Mesendoderm (in vitro differentiated cells): ENCODE measurements around the gene LRRC3.
"Not testable (repeated sequence)": the region's sequence is repeated elsewhere in the genome, so short reads cannot be mapped to it uniquely, and the experiment has no call there.

Experiments used
- DNase-seq: peaks from one replicate; pipeline ENCODE4 v3.0.0; 2013
- H2AK5ac ChIP-seq: 2 replicates; pipeline ENCODE4 v1.6.1; 2013; ENCODE audit warnings: low read length, inconsistent platforms
- H2BK120ac ChIP-seq: 2 replicates; pipeline ENCODE4 v1.6.1; 2013; ENCODE audit warnings: low read depth, mild to moderate bottlenecking, low read length, moderate library complexity, mixed read lengths
- H2BK15ac ChIP-seq: replicated peaks from 2 replicates; pipeline ENCODE4 v1.6.1; 2013; ENCODE audit warnings: low read depth, mild to moderate bottlenecking, moderate library complexity
- H2BK5ac ChIP-seq: 2 replicates; pipeline ENCODE4 v1.6.1; 2013; ENCODE audit warnings: low read length, inconsistent platforms
- H3K18ac ChIP-seq: 2 replicates; pipeline ENCODE4 v1.6.1; 2013; ENCODE audit warnings: mild to moderate bottlenecking, low read length, mixed read lengths
- H3K23ac ChIP-seq: one replicate; pipeline ENCODE4 v1.6.1; 2013; ENCODE audit warnings: low read length
- H3K27ac ChIP-seq: 2 replicates; pipeline ENCODE4 v1.5.1; 2013; ENCODE audit warnings: low read depth, mild to moderate bottlenecking, inconsistent platforms, low read length, moderate library complexity
- H3K27me3 ChIP-seq: 2 replicates; pipeline ENCODE4 v1.6.1; 2013; ENCODE audit warnings: low read length, control low read depth, mild to moderate bottlenecking, inconsistent platforms; ENCODE audit not compliant: insufficient read depth, poor library complexity
- H3K36me3 ChIP-seq: 2 replicates; pipeline ENCODE4 v1.6.1; 2013; ENCODE audit warnings: low read length, inconsistent platforms; ENCODE audit not compliant: control insufficient read depth, insufficient read depth
- H3K4ac ChIP-seq: one replicate; pipeline ENCODE4 v1.6.1; 2013; ENCODE audit warnings: low read depth, mild to moderate bottlenecking, low read length, moderate library complexity
- H3K4me1 ChIP-seq: 2 replicates; pipeline ENCODE4 v1.6.1; 2013; ENCODE audit warnings: low read depth, low read length, inconsistent platforms; ENCODE audit not compliant: control insufficient read depth
- H3K4me2 ChIP-seq: 2 replicates; pipeline ENCODE4 v1.6.1; 2013; ENCODE audit warnings: low read length
- H3K4me3 ChIP-seq: 2 replicates; pipeline ENCODE4 v1.5.1; 2013; ENCODE audit warnings: mild to moderate bottlenecking, low read length
- H3K56ac ChIP-seq: one replicate; pipeline ENCODE4 v1.6.1; 2013; ENCODE audit warnings: low read length
- H3K79me1 ChIP-seq: 2 replicates; pipeline ENCODE4 v1.6.1; 2013; ENCODE audit warnings: low read length, inconsistent platforms
- H3K79me2 ChIP-seq: 2 replicates; pipeline ENCODE4 v1.6.1; 2013; ENCODE audit warnings: mild to moderate bottlenecking, low read length; ENCODE audit not compliant: control insufficient read depth, insufficient read depth
- H3K9ac ChIP-seq: 2 replicates; pipeline ENCODE4 v1.6.1; 2013; ENCODE audit warnings: low read length, inconsistent platforms
- H4K5ac ChIP-seq: one replicate; pipeline ENCODE4 v1.6.1; 2013; ENCODE audit warnings: low read length
- H4K8ac ChIP-seq: one replicate; pipeline ENCODE4 v1.6.1; 2013; ENCODE audit warnings: low read depth, mild to moderate bottlenecking, control low read depth, low read length, moderate library complexity
- WGBS: extraction: QIAGEN DNeasy Blood & Tissue Kit; methylation state at CpG from one replicate; pipeline ENCODE4 v1.1.7; 2013; ENCODE audit warnings: low lambda C conversion rate, missing lambda C conversion rate; ENCODE audit not compliant: insufficient coverage; ENCODE audit errors: extremely low coverage; 5-methylcytosine and 5-hydroxymethylcytosine counted together

The LRRC3 gene

DNA sequence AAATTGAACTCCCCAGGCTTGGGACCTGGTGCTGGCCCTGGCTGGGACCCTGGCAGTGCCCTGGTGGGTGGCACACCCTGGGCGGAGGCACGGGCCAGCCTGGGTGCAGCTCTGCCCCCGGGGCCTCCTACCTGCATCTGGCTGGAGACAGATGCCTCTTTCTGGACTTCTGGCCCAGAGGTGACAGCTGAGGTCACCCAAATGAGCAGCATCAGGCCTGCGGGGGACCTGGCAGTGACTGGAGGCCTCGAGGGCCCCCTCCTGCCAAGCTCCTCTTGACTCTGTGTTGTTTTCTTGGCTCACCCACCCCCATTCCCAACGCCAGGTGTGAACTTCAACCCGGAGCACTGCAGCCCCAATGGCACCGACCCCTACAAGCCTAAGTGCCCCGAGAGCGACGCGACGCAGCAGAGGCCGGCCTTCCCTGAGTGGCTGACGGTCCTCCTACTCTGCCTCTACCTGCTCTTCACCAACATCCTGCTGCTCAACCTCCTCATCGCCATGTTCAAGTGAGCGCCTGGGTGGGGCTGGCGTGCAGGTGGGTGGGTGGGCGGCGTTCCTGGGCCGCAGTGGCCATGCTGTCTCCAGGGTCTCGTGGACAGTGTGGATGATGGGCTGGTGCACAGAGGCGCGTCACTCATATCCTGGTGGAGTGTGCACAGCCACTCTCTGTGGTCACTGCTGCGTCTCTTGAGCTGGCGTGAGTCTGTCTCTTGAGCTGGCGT is 41.6 kb upstream of the LRRC3 start:
- no CpG with 5 or more reads among the region's 27 CpGs for WGBS

DNA sequence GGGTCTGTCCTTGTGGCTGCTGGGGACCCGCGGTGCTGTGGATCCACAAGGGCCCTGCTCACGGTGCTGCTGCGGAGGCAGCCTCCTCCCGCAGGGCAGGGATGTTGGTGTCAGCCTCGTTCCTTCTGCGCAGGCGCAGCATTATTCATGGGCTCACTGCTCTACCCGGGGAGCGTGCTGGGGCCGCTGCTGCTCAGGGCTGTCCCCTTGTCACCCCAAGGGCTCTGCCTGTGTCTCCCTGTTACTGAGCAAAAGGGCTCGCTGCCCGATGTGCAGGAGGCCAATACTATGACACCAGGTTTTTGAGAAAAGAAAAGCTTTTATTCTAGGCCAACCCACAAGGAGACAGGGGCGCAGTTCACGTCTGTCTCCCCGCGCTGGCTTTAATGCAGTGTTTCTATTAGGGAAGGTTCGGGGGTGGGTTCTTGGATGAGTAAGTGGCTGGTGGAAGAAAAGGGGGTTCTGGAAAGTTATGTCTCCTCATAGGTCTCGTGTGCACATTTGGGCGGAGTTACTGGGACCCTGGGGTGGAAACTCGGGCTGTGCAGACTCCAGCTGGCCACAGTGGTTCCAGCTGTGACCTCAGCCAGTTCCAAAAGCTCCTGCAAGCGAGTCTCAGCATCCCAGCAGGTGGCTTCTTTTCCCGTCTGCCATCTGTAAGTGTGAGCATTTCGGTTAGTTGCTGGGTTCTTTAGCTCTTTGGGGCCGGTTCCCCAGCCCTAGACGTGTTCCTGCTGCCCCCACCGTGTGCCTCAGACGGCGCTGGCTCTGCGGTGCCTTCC is 40.8 kb upstream of the LRRC3 start:
- no peak for DNase-seq
- no peak overlapping the region for H3K18ac ChIP-seq

More for the DNA sequence above, 41.6 kb upstream of the LRRC3 start:
- no peak overlapping the region for H2BK15ac ChIP-seq
- H2BK120ac ChIP-seq: no peak overlapping the region
- H3K27ac ChIP-seq: no peak overlapping the region
- H3K23ac ChIP-seq: no peak overlapping the region
- H3K56ac ChIP-seq: no peak overlapping the region
- no peak overlapping the region for H3K4me2 ChIP-seq
- H2BK5ac ChIP-seq: no peak overlapping the region
- no peak overlapping the region for H2AK5ac ChIP-seq
- no peak overlapping the region for H4K5ac ChIP-seq
- H3K4me3 ChIP-seq: no peak overlapping the region
- no peak overlapping the region for H3K18ac ChIP-seq
- H3K9ac ChIP-seq: no peak overlapping the region
- no peaks in the 10 kb centered on the region for H3K79me1 ChIP-seq
- H3K27me3 ChIP-seq: no peaks in the 10 kb centered on the region
- no peaks in the 10 kb centered on the region for H3K79me2 ChIP-seq
- no peak overlapping the region for H4K8ac ChIP-seq
- no peak overlapping the region for H3K4ac ChIP-seq
- H3K4me1 ChIP-seq: no peaks in the 10 kb centered on the region
- no peak for DNase-seq
- no peaks in the 10 kb centered on the region for H3K36me3 ChIP-seq

DNA sequence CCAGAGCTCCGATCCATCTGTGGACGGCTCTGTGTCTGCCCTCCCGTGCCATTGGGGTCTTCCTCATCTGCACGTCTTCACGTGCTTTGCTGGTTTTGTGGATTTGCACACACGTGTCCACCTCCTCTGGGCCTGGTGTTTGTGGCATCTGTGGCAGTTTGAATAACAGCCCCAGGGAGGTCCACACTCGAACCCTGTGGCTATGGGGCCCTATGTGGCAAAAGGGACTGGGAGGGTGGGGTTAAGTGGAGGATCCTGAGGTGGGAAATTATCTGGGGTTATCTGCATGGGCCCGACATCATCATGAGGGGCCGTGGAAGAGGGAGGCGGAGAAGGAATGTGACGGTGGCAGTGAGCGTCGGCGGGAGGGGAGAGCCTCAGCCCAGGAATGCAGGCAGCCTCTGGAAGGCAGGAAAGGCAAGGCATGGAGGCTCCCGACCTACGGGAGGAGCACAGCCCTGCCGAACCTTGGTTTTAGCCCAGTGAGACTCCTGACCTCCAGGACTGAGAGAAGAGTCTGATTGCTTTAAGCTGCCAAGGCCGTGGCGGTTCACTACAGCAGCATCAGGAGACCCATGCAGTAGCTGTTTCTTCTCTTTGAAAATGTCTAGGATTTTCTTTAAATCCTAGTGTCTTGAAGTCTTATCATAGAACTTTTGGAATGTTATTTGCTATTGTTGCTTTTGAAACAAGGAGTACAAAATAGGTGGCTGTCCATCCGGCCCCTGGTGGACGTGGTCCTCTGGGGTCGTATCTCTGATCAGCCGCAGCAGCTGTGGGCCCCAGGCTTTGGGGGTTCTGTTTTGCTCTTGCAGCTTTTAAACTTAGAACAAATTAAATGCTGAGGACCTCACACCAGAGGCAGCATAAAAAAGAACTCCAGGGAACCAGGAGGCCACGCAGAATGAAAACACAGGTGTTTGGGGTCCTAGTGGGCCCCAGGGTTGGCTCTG is 40.0 kb upstream of the LRRC3 start:
- Histone ChIP-seq H2AK5ac (no peak overlapping the region), H4K8ac (no peak overlapping the region), H2BK120ac (no peak overlapping the region), H3K4me3 (no peak overlapping the region), H3K18ac (no peak overlapping the region), H3K4me1 (no peaks in the 10 kb centered on the region), H3K79me2 (no peaks in the 10 kb centered on the region), H3K9ac (no peak overlapping the region), H3K27ac (no peak overlapping the region), H2BK15ac (no peak overlapping the region), H3K27me3 (no peaks in the 10 kb centered on the region), H3K23ac (no peak overlapping the region), H3K4ac (no peak overlapping the region), H2BK5ac (no peak overlapping the region), H3K36me3 (no peaks in the 10 kb centered on the region), H4K5ac (no peak overlapping the region), H3K56ac (no peak overlapping the region), H3K79me1 (no peaks in the 10 kb centered on the region), H3K4me2 (no peak overlapping the region)
- no CpG with 5 or more reads among the region's 24 CpGs for WGBS
- DNase-seq: peak; percentile 18

More for the DNA sequence above, 40.8 kb upstream of the LRRC3 start:
- Histone ChIP-seq H3K36me3 (no peaks in the 10 kb centered on the region), H2BK120ac (no peak overlapping the region), H3K79me2 (no peaks in the 10 kb centered on the region), H2BK5ac (no peak overlapping the region), H3K4me1 (no peaks in the 10 kb centered on the region), H3K23ac (no peak overlapping the region), H3K56ac (no peak overlapping the region), H4K5ac (no peak overlapping the region), H3K27ac (no peak overlapping the region), H3K4me2 (no peak overlapping the region), H2AK5ac (no peak overlapping the region), H4K8ac (no peak overlapping the region), H3K4me3 (no peak overlapping the region), H3K27me3 (no peaks in the 10 kb centered on the region), H2BK15ac (no peak overlapping the region), H3K9ac (no peak overlapping the region), H3K4ac (no peak overlapping the region), H3K79me1 (no peaks in the 10 kb centered on the region)
- WGBS: no CpG with 5 or more reads among the region's 30 CpGs

DNA sequence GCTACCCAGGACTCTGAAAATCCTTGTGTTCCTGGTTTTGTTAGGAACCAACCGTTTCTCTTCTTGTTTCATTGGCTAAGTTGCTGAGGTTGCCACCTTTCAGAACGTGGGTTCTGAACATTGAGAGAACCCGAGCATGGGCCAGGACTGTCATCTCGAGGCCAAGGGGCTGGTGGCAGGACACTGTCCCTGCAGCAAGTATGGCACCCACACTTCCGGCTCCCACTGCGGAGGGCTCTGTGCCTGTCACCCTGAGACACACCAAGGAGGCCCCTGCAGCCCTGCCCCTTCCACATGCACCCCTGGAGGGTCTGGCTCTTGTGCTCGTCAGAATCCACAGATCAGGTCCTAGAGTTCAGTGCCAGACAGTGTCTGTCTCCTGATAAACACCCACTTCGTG is 39.1 kb upstream of the LRRC3 start:
- Histone ChIP-seq H4K8ac (no peak overlapping the region), H4K5ac (no peak overlapping the region), H3K27me3 (no peaks in the 10 kb centered on the region), H2AK5ac (no peak overlapping the region), H2BK15ac (no peak overlapping the region), H3K79me1 (no peaks in the 10 kb centered on the region), H2BK5ac (no peak overlapping the region), H3K36me3 (no peaks in the 10 kb centered on the region), H3K9ac (no peak overlapping the region), H3K18ac (no peak overlapping the region), H3K23ac (no peak overlapping the region), H3K4me3 (no peak overlapping the region), H3K4ac (no peak overlapping the region), H3K27ac (no peak overlapping the region), H3K4me1 (no peaks in the 10 kb centered on the region), H3K4me2 (no peak overlapping the region), H3K56ac (no peak overlapping the region), H3K79me2 (no peaks in the 10 kb centered on the region), H2BK120ac (no peak overlapping the region)
- WGBS: no CpG with 5 or more reads among the region's 8 CpGs
- no peak for DNase-seq

DNA sequence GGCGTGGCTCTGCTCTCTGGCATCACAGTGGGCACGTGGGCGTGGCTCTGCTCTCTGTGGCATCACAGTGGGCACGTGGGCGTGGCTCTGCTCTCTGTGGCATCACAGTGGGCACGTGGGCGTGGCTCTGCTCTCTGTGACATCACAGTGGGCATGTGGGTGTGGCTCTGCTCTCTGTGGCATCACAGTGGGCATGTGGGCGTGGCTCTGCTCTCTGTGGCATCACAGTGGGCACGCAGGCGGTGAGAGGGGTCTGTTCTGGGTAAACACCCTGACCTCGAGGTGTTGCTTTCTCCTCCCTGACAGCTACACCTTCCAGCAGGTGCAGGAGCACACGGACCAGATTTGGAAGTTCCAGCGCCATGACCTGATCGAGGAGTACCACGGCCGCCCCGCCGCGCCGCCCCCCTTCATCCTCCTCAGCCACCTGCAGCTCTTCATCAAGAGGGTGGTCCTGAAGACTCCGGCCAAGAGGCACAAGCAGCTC is 37.6 kb upstream of the LRRC3 start:
- H3K4ac ChIP-seq, H4K5ac ChIP-seq, H2BK120ac ChIP-seq, H3K27ac ChIP-seq, H3K9ac ChIP-seq, H3K18ac ChIP-seq, H3K4me3 ChIP-seq, H2BK5ac ChIP-seq, H2AK5ac ChIP-seq, H3K4me1 ChIP-seq, H2BK15ac ChIP-seq, H3K36me3 ChIP-seq, DNase-seq, H3K27me3 ChIP-seq, H3K4me2 ChIP-seq, H3K79me1 ChIP-seq, H4K8ac ChIP-seq, H3K23ac ChIP-seq, H3K79me2 ChIP-seq, H3K56ac ChIP-seq: not testable (repeated sequence)
- WGBS: no CpG with 5 or more reads among the region's 21 CpGs
